Tibial nerve (tissue), 4 donors: ENCODE measurements around the gene PRPF19. TPM values are rescaled to one million over a fixed set of nuclear protein-coding genes. Genes with fewer than 3 reads are reported as not detected.

ENCODE experiments used
- DNase-seq, 2 donors: peaks; one replicate each; pipeline ENCODE4 v3.0.0-alpha.2; 2019; ENCODE audit warnings: low spot score in 2 of 2
- H3K27ac ChIP-seq, 4 donors: fragments of 200-600 bp; sonication (generic) in 3 of 4; one replicate each; pipeline ENCODE4 v1.5.1; 2017 to 2019; ENCODE audit warnings: mild to moderate bottlenecking in 1 of 4
- H3K27me3 ChIP-seq, 2 donors: fragments of 200-600 bp; sonication (generic) in 1 of 2; one replicate each; pipeline versions ENCODE4 v1.5.1 to v1.6.0; 2017 to 2019
- H3K36me3 ChIP-seq, 3 donors: fragments of 200-600 bp; sonication (generic); one replicate each; pipeline ENCODE4 v1.5.1; 2018 to 2019
- H3K4me1 ChIP-seq, 4 donors: fragments of 200-600 bp; sonication (generic) in 3 of 4; one replicate each; pipeline ENCODE4 v1.5.1; 2017 to 2019
- H3K4me3 ChIP-seq, 4 donors: fragments of 200-600 bp; sonication (generic) in 3 of 4; one replicate each; pipeline ENCODE4 v1.5.1; 2017 to 2019; ENCODE audit warnings: mild to moderate bottlenecking in 1 of 4, moderate library complexity in 1 of 4
- H3K9me3 ChIP-seq, 4 donors: fragments of 200-600 bp; sonication (generic) in 3 of 4; one replicate each; pipeline ENCODE4 v1.5.1; 2017 to 2019
- EP300 ChIP-seq, 2 donors: sonication (generic); formaldehyde crosslinking; IDR thresholded peaks; one replicate each; pipeline ENCODE4 v1.6.1; 2017; ENCODE audit warnings: antibody characterized with exemption in 2 of 2, mild to moderate bottlenecking in 1 of 2
- POLR2A ChIP-seq, 2 donors: fragments of 450-650 bp; IDR thresholded peaks; one replicate each; pipeline ENCODE4 v1.6.1; 2017; ENCODE audit warnings: antibody characterized with exemption in 2 of 2, mild to moderate bottlenecking in 2 of 2, moderate library complexity in 2 of 2
- WGBS, 2 donors: methylation state at CpG; one replicate each; pipeline ENCODE4 v1.1.5; 2018; 5-methylcytosine and 5-hydroxymethylcytosine counted together
- total RNA-seq, 4 donors: library from RNA; depleted of rRNA; stranded (reverse); fragments of >200 nt; gene quantifications; one replicate each; pipeline ENCODE4 v1.1.0, GENCODE V29; 2016
- TF ChIP-seq, protein P1 (sequence below), 5 experiments: fragments of 200-600 bp in 3 of 5; fragments of 450-650 bp in 2 of 5; sonication (generic) in 3 of 5; IDR thresholded peaks; one replicate each; pipeline ENCODE4 v1.5.1; 2016 to 2019; ENCODE audit warnings: antibody characterized with exemption in 5 of 5, mild to moderate bottlenecking in 3 of 5, moderate library complexity in 2 of 5

PRPF19 gene
- total RNA-seq, 4 donors from 2014 or later = 49.6 to 92.0 (median 55.5) TPM

DNA sequence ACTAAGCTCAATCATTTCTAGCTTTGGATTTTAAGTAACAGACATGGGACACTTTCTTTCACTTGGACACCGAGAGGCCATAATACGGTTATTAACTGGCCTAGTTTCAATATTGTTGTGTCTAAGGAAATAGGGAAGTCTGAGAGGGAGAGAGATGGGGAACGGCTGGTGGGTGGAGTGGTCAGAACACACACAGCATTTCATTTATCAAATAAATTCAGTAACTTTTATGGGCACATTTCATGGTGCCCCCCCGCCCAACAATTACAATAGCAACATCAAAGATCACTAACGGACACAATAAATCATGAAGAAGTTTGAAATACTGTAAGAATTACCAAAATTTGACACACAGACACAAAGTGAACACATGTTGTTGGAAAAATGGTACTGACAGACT lies 10.7 kb downstream of the PRPF19 start:
- no peak overlapping the region for H3K27ac ChIP-seq
- no peaks in the 10 kb centered on the region for H3K9me3 ChIP-seq
- no peak for DNase-seq
- no peaks in the 10 kb centered on the region for H3K27me3 ChIP-seq
- H3K4me1 ChIP-seq = peaks cover 0 to 3% (median 0%) of the 10 kb centered on the region in 4 donors
- H3K4me3 ChIP-seq = no peak overlapping the region
- TF ChIP-seq EP300 (IDR thresholded peaks at IDR 0.05) = no peak
- 80 to 81% methylated on average over 5 of the region's 5 CpGs for WGBS, 2 donors
- H3K36me3 ChIP-seq = peaks cover 5 to 100% (median 27%) of the 10 kb centered on the region in 3 donors

DNA sequence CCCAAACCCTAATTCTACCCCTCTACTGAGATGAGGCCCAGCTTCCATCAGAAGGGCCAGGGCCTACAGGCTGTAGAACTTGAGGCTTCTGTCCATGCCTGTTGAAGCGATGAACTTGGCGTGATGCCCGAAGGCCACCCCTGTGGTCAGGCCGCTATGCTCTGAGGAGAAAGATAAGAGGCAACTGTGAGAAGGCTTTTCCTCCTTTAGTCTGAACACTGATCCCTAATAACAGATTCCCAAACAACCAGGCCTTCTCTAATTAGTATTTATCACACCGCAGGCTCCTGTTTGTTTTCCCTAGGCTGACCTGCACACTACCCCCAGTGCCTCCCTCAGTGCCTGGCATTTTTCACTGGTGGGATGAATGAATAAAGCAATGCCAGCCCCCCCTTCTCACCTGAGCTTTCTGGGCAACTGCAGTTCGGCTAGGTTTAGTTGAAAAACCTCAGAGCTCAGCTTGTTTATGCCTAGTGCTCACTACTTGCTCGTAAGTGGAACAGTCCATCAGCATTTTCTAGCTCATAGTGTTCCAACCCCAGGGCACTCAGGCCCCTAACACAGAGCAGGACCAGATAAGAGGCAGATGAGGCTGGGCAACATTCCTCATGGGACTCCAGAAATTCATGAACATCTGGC lies 15.2 kb downstream of the PRPF19 start:
- H3K27me3 ChIP-seq = no peaks in the 10 kb centered on the region
- H3K27ac ChIP-seq = no peak overlapping the region
- 78 to 80% methylated on average over 7 of the region's 7 CpGs for WGBS, 2 donors
- TF ChIP-seq POLR2A (IDR thresholded peaks at IDR 0.05) (no peak), EP300 (IDR thresholded peaks at IDR 0.05) (no peak)
- TF ChIP-seq, protein P1, sequence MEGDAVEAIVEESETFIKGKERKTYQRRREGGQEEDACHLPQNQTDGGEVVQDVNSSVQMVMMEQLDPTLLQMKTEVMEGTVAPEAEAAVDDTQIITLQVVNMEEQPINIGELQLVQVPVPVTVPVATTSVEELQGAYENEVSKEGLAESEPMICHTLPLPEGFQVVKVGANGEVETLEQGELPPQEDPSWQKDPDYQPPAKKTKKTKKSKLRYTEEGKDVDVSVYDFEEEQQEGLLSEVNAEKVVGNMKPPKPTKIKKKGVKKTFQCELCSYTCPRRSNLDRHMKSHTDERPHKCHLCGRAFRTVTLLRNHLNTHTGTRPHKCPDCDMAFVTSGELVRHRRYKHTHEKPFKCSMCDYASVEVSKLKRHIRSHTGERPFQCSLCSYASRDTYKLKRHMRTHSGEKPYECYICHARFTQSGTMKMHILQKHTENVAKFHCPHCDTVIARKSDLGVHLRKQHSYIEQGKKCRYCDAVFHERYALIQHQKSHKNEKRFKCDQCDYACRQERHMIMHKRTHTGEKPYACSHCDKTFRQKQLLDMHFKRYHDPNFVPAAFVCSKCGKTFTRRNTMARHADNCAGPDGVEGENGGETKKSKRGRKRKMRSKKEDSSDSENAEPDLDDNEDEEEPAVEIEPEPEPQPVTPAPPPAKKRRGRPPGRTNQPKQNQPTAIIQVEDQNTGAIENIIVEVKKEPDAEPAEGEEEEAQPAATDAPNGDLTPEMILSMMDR (IDR thresholded peaks at IDR 0.05) = no peak
- H3K9me3 ChIP-seq = no peaks in the 10 kb centered on the region
- no peak for DNase-seq
- peaks cover 0 to 98% (median 4%) of the 10 kb centered on the region in 3 donors for H3K36me3 ChIP-seq
- H3K4me3 ChIP-seq = no peak overlapping the region
- H3K4me1 ChIP-seq = peaks cover 0 to 3% (median 0%) of the 10 kb centered on the region in 4 donors

DNA sequence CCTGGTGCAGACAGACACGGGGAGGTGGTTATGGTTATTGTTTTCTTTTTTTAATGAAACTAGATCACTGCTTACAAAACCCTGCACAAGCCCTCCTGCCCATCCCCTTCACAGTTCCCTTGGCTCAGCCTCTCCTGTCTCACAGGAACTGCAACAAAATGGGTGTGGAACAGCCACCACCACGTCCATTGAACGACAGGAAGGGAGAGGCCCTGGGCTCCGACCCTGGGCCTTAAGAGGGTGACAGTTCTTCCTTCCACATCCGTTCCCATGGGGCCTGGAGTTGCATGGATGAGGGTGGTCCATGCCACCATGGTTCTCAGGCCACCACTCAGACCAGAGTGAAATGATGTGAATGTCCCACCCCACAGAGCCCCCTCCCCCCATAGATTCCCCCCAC lies 15.7 kb downstream of the PRPF19 start:
- 46 to 63% methylated on average over 5 of the region's 5 CpGs for WGBS, 2 donors
- Histone ChIP-seq H3K9me3 (no peaks in the 10 kb centered on the region), H3K4me3 (no peak overlapping the region), H3K4me1 (peaks cover 0 to 3% (median 0%) of the 10 kb centered on the region in 4 donors), H3K27me3 (no peaks in the 10 kb centered on the region), H3K27ac (no peak overlapping the region), H3K36me3 (peaks cover 0 to 94% (median 0%) of the 10 kb centered on the region in 3 donors)
- TF ChIP-seq, protein P1 (IDR thresholded peaks at IDR 0.05) = no peak
- no peak for TF ChIP-seq POLR2A (IDR thresholded peaks at IDR 0.05)
- TF ChIP-seq EP300 (IDR thresholded peaks at IDR 0.05) = no peak
- DNase-seq = no peak

DNA sequence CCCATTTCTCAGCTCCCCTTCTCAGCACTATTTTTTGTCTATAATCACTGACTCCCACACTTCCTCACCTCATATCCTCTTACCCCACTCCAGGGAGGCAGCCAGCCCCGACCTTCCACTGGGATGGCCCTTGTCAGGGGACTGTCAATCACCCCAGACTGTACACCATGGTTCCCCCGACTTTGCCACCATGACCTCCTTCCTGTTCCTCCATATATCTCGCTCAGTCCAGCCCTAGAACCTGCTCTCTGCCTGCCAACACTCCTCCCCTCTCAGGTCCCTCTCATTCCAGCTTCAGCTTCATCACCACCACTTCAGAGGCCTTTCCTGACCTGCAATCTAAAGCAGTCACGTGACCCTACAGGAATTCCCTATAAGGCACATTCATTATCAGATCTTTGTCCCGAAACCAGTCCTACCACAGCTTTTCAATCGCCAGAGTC lies 16.5 kb downstream of the PRPF19 start:
- DNase-seq = no peak
- TF ChIP-seq EP300 (IDR thresholded peaks at IDR 0.05) (no peak), POLR2A (IDR thresholded peaks at IDR 0.05) (no peak)
- TF ChIP-seq, protein P1 (IDR thresholded peaks at IDR 0.05) = no peak
- peaks cover 0 to 3% (median 0%) of the 10 kb centered on the region in 4 donors for H3K4me1 ChIP-seq
- H3K27ac ChIP-seq = no peak overlapping the region
- peaks cover 0 to 86% (median 0%) of the 10 kb centered on the region in 3 donors for H3K36me3 ChIP-seq
- no peaks in the 10 kb centered on the region for H3K27me3 ChIP-seq
- WGBS, 2 donors = 70 to 74% methylated on average over 6 of the region's 6 CpGs
- no peaks in the 10 kb centered on the region for H3K9me3 ChIP-seq
- no peak overlapping the region for H3K4me3 ChIP-seq

DNA sequence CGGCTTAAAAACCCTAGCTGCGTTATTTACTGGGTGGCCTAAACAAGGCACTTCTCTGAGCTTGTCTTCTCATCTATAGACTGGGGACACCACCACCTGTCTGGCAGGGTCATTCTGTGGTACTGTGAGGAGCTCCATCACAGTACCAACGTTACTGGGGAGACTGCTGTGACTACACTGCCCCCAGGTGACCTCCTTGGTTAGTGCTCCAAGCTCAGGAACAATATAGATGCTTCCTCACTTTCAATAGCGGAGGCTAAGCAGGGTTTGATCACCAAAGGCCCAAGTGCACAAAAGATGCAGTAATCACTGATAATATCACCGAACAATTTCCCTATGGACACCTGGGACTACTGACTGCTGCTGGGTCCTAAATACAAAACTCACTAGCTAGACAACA lies 18.8 kb downstream of the PRPF19 start:
- WGBS, 2 donors = 59 to 60% methylated on average over 5 of the region's 5 CpGs
- no peak for TF ChIP-seq EP300 (IDR thresholded peaks at IDR 0.05)
- TF ChIP-seq POLR2A (IDR thresholded peaks at IDR 0.05) = no peak
- TF ChIP-seq, protein P1 (IDR thresholded peaks at IDR 0.05) = peak; percentile 24 to 59 (median 29)

More for the DNA sequence above, 18.8 kb downstream of the PRPF19 start:
- H3K27ac ChIP-seq = no peak overlapping the region
- DNase-seq = peak in 1 of 2 donors; percentile 50
- no peaks in the 10 kb centered on the region for H3K27me3 ChIP-seq
- H3K4me1 ChIP-seq = peaks cover 0 to 3% (median 0%) of the 10 kb centered on the region in 4 donors
- H3K4me3 ChIP-seq = no peak overlapping the region
- H3K36me3 ChIP-seq = peaks cover 0 to 63% (median 0%) of the 10 kb centered on the region in 3 donors
- H3K9me3 ChIP-seq = no peaks in the 10 kb centered on the region
